Stimulated activated naive B cell treated with anti-CD40 and anti-IgM and Interleukin-4, amounts not matched to agents 10 μg/mL and 1 μg/mL and 100 μg/mL, for 72 hours (primary cell): ENCODE measurements around the gene TP53I11.

Source experiments
- ATAC-seq, 2 donors: fragments of 150-1000 bp; cut with Tn5 transposase; replicated peaks; 2 replicates each; pipeline ENCODE4 v1.10.0; 2021; ENCODE audit warnings: moderate library complexity in 1 of 2
- DNase-seq: peaks from one replicate; pipeline ENCODE4 v3.0.0; 2021
- H3K27ac Mint-ChIP-seq: one replicate; pipeline ENCODE4 v1.8.0; 2022; ENCODE audit warnings: mild to moderate bottlenecking, mixed read lengths
- H3K27me3 Mint-ChIP-seq, 2 donors: one replicate each; pipeline ENCODE4 v1.8.0; 2022; ENCODE audit warnings: mixed read lengths in 2 of 2
- H3K36me3 Mint-ChIP-seq, 2 donors: one replicate each; pipeline ENCODE4 v1.8.0; 2022; ENCODE audit warnings: mixed read lengths in 2 of 2, mild to moderate bottlenecking in 1 of 2
- H3K4me1 Mint-ChIP-seq, 2 donors: one replicate each; pipeline ENCODE4 v1.8.0; 2022; ENCODE audit warnings: mixed read lengths in 2 of 2, mild to moderate bottlenecking in 1 of 2
- H3K4me3 Mint-ChIP-seq, 2 donors: one replicate each; pipeline ENCODE4 v1.8.0; 2022; ENCODE audit warnings: mild to moderate bottlenecking in 2 of 2, mixed read lengths in 2 of 2, moderate library complexity in 1 of 2
- H3K9me3 Mint-ChIP-seq, 2 donors: one replicate each; pipeline ENCODE4 v1.8.0; 2022; ENCODE audit warnings: mixed read lengths in 2 of 2, mild to moderate bottlenecking in 1 of 2

The TP53I11 gene

DNA sequence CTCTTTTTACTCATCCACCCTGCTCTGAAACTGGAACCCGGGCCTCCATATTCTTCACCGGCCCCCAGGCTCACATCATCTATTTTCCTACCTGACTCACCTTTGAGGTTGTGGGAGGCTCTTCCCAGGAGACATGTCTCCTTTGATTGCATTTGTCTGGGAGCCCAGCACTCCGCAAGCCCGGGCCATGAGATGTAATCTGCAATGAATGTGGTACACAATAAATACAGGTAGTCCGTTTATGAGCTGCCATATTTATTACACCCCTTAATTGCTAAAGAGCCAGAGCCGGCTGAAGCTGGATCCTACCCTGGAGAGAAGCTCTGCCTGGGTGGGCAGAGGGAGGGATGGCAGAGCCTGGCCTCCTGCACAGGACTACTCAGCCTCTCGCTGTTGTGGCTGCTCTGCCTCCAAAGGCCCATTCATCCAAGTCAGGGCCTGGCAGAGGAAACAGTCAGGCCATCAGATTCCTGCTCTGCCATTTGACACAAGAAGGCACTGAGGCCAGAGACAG is 49.5 kb downstream of the TP53I11 start:
- Mint-ChIP-seq H3K9me3 (no peaks in the 10 kb centered on the region), H3K27me3 (peaks cover 16 to 40% of the 10 kb centered on the region in 2 donors), H3K36me3 (no peaks in the 10 kb centered on the region), H3K4me3 (no peak overlapping the region), H3K4me1 (peaks cover 0 to 4% of the 10 kb centered on the region in 2 donors), H3K27ac (no peak overlapping the region)
- ATAC-seq: no peak
- no peak for DNase-seq

DNA sequence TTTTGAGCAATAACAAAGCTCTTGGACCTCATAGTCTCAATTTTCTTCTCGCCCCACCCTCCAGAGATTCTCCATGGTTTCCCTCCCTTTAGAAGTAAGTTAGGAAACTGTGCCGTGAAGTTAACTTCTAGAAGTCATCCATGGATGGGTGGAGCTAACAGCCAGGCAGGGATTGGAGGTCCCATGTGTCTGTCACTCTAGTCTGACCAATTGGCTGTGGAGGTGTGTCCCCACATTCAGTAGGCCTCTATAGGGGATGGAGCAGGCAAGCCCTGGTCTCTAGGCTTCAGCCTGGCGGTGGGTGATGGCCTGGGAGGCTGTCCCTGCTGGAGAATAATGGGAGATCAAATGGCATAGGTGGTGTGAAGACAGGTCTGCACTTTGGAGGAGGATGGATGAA is 50.7 kb downstream of the TP53I11 start:
- DNase-seq: no peak
- H3K27me3 Mint-ChIP-seq: peaks cover 13 to 43% of the 10 kb centered on the region in 2 donors

GRCh38 chr11:44893846-44894617 is 56.7 kb downstream of the TP53I11 start:
- DNase-seq: peak; percentile 31
- peak; percentile 88 to 97 for ATAC-seq
- Mint-ChIP-seq H3K36me3 (no peaks in the 10 kb centered on the region), H3K4me3 (no peak overlapping the region), H3K27me3 (peaks cover 10 to 41% of the 10 kb centered on the region in 2 donors), H3K27ac (no peak overlapping the region), H3K4me1 (no peaks in the 10 kb centered on the region), H3K9me3 (no peaks in the 10 kb centered on the region)

More for the DNA sequence above, 50.7 kb downstream of the TP53I11 start:
- ATAC-seq: peak; percentile 46 to 68
- no peak overlapping the region for H3K27ac Mint-ChIP-seq
- no peaks in the 10 kb centered on the region for H3K4me1 Mint-ChIP-seq
- H3K4me3 Mint-ChIP-seq: no peak overlapping the region
- H3K9me3 Mint-ChIP-seq: no peaks in the 10 kb centered on the region
- H3K36me3 Mint-ChIP-seq: no peaks in the 10 kb centered on the region

- H3K27me3 Mint-ChIP-seq: peaks cover 10 to 43% of the 10 kb centered on the region in 2 donors
Measured at GRCh38 chr11:44893308-44893822, 57.3 kb downstream of the TP53I11 start.

DNA sequence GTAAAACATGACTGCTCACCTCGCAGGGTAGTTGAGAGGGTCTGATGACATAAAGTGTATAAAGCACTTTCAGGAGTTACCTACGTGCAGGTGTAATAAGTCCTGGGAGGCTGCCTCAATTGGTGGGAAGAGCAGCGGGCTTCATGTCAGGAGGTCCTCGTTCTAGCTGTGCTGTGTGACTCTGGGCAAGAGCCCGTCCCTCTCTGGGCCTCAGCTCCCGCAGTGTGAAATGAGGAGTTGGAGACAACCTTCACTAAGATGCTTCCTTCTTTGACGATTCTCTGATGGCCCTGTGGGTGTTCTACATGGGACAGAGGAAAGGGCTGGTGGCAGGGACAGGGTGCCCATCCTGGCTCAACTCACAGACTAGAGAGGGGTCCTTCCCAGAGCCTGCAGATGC is 57.8 kb downstream of the TP53I11 start:
- Mint-ChIP-seq H3K27me3 (peaks cover 10 to 40% of the 10 kb centered on the region in 2 donors), H3K4me3 (no peak overlapping the region), H3K27ac (no peak overlapping the region), H3K36me3 (no peaks in the 10 kb centered on the region), H3K4me1 (no peaks in the 10 kb centered on the region), H3K9me3 (no peaks in the 10 kb centered on the region)
- ATAC-seq: no peak
- no peak for DNase-seq

More at GRCh38 chr11:44893308-44893822, 57.3 kb downstream of the TP53I11 start:
- no peaks in the 10 kb centered on the region for H3K36me3 Mint-ChIP-seq
- no peaks in the 10 kb centered on the region for H3K4me1 Mint-ChIP-seq
- H3K9me3 Mint-ChIP-seq: no peaks in the 10 kb centered on the region
- ATAC-seq (no peak), DNase-seq (no peak)
- H3K4me3 Mint-ChIP-seq: no peak overlapping the region
- no peak overlapping the region for H3K27ac Mint-ChIP-seq

DNA sequence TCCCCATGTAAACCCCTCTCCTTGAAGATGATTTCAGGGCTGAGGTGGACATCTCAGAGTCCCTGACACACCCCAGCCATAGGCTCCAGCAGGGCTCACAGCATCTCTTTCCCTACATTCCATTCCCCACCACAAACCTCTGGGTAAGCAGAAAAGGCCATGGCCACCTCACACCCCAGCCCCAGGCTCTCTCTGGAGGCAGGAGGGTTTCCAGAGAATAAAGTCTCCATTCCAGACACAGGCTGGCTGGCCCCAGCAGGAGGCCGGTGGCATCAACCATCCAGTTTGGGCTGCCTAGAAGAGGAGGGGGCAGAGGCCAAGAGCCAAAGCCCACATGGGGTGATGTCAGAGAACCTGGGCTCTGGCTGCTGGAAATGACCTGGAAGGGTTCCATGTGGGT is 61.4 kb downstream of the TP53I11 start:
- no peaks in the 10 kb centered on the region for H3K9me3 Mint-ChIP-seq

DNA sequence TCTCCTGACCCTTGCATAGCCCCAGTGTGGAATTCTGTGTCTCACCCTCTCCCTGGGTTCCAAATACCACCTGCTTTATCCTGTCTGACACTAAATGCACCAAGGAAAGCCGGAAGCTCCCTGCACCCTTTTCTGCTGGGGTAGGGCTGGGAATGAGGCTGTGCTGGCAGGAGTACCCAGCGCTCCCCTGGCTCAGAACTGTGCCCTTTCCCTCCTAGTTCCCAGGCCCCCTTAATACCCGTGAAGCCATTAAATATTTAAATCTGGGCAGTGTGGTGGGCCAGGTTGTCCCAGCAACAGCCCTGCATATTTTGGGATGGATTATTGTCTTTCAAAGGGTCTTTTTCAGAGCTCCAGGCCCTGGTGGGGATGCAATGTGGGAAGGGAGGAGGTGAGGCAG is 63.0 kb downstream of the TP53I11 start:
- ATAC-seq (no peak), DNase-seq (no peak)
- Mint-ChIP-seq H3K4me1 (no peaks in the 10 kb centered on the region), H3K27me3 (peaks cover 11 to 12% of the 10 kb centered on the region in 2 donors), H3K9me3 (no peaks in the 10 kb centered on the region), H3K4me3 (no peak overlapping the region), H3K27ac (no peak overlapping the region), H3K36me3 (no peaks in the 10 kb centered on the region)

More for the DNA sequence above, 61.4 kb downstream of the TP53I11 start:
- no peak for ATAC-seq
- H3K27ac Mint-ChIP-seq: no peak overlapping the region
- DNase-seq: no peak
- H3K4me1 Mint-ChIP-seq: no peaks in the 10 kb centered on the region
- H3K36me3 Mint-ChIP-seq: no peaks in the 10 kb centered on the region
- no peak overlapping the region for H3K4me3 Mint-ChIP-seq
- H3K27me3 Mint-ChIP-seq: peaks cover 4 to 12% of the 10 kb centered on the region in 2 donors

- no peaks in the 10 kb centered on the region for H3K4me1 Mint-ChIP-seq
- H3K27me3 Mint-ChIP-seq: peaks cover 11 to 12% of the 10 kb centered on the region in 2 donors
- H3K27ac Mint-ChIP-seq: no peak overlapping the region
- ATAC-seq: no peak
- H3K36me3 Mint-ChIP-seq: no peaks in the 10 kb centered on the region
- no peak for DNase-seq
- no peak overlapping the region for H3K4me3 Mint-ChIP-seq
- no peaks in the 10 kb centered on the region for H3K9me3 Mint-ChIP-seq
Measured at GRCh38 chr11:44886790-44887140, 63.9 kb downstream of the TP53I11 start.

DNA sequence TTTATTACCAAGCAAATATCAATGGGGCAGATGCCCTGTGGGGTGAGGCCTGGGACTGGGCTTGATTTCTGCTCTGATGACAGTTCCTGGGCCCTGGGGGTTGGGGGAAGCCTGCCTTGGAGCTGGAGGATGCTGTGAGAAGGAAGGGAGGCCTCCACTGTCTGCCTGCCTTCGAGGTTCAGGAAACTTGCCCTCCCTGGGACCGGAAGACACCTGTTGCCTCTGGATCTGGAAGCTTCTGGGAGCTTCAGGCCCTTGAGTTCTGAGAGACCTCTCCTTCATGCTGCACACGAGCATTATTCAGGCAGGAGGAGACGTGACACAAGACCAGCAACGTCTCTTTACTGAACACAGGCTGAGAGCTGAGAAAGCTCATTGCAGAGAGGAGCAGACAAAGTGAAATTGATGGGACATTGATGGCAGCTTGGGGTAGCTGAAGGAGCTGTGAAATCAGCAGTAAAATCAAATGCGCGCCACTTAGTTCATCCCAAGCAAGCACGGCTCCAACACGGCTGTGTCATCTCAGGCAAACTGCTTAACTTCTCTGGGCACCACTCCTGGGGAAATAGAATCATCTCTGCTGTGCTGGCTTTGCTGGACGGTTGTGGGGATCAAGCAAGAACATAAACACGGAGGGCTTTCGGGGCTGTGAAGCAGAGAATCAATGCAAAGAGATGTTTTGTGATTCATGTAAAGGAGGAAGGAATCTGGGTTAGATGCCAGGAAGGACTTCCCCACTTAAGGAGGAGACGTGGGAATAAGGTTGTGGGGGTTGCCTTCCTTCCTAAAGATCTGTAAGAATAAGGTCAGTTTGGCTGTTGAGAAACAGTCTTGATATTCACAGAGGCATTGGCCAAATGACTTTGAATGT is 64.5 kb downstream of the TP53I11 start:
- DNase-seq: no peak
- Mint-ChIP-seq H3K27ac (no peak overlapping the region), H3K9me3 (no peaks in the 10 kb centered on the region), H3K36me3 (no peaks in the 10 kb centered on the region), H3K27me3 (peaks cover 7 to 12% of the 10 kb centered on the region in 2 donors), H3K4me3 (no peak overlapping the region), H3K4me1 (no peaks in the 10 kb centered on the region)
- ATAC-seq: no peak

GRCh38 chr11:44885065-44885810 is 65.4 kb downstream of the TP53I11 start:
- DNase-seq (no peak), ATAC-seq (no peak)
- no peaks in the 10 kb centered on the region for H3K9me3 Mint-ChIP-seq
- no peak overlapping the region for H3K4me3 Mint-ChIP-seq
- no peaks in the 10 kb centered on the region for H3K4me1 Mint-ChIP-seq
- H3K27me3 Mint-ChIP-seq: peaks cover 7 to 11% of the 10 kb centered on the region in 2 donors
- no peak overlapping the region for H3K27ac Mint-ChIP-seq
- no peaks in the 10 kb centered on the region for H3K36me3 Mint-ChIP-seq

GRCh38 chr11:44884056-44884455 is 66.6 kb downstream of the TP53I11 start:
- DNase-seq: no peak
- no peak overlapping the region for H3K4me3 Mint-ChIP-seq
- ATAC-seq: no peak
- H3K9me3 Mint-ChIP-seq: no peaks in the 10 kb centered on the region
- H3K36me3 Mint-ChIP-seq: no peaks in the 10 kb centered on the region
- no peaks in the 10 kb centered on the region for H3K4me1 Mint-ChIP-seq
- peaks cover 2 to 7% of the 10 kb centered on the region in 2 donors for H3K27me3 Mint-ChIP-seq
- H3K27ac Mint-ChIP-seq: no peak overlapping the region

DNA sequence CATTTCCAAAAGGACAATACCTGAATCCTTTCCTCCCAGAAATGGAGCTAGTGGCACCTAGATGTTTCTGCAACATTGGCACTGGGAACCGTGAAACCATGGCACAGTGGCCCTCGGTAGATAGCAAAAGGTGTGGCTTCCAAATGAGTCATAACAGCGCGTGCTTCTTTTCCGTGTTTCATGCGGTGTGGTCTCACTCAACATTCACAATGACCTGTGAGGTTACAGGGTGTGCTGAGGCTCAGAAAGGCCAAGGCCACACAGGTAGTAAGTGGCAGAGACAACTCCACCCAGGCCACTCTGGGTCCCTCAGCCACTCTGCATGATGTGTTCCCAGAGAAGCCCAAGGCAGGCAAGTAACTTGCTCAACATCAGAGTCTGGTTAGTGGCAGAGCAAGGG is 67.4 kb downstream of the TP53I11 start:
- no peaks in the 10 kb centered on the region for H3K9me3 Mint-ChIP-seq
- H3K27ac Mint-ChIP-seq: no peak overlapping the region
- ATAC-seq (peak; percentile 17 to 20), DNase-seq (no peak)
- H3K4me1 Mint-ChIP-seq: no peaks in the 10 kb centered on the region
- peaks cover 0 to 7% of the 10 kb centered on the region in 2 donors for H3K27me3 Mint-ChIP-seq
- no peak overlapping the region for H3K4me3 Mint-ChIP-seq
- H3K36me3 Mint-ChIP-seq: no peaks in the 10 kb centered on the region
